K562 (cell line): ENCODE data around the gene PRR36. TPM values are rescaled to one million over a fixed set of nuclear protein-coding genes. Genes with fewer than 3 reads are reported as not detected.

ENCODE experiments used
- CLOCK ChIP-seq: fragments of 250-450 bp; sonication (Bioruptor Pico); IDR thresholded peaks from 2 replicates; pipeline ENCODE4 v1.4.0; 2020; ENCODE audit warnings: mild to moderate bottlenecking, moderate library complexity, borderline replicate concordance
- EHMT2 ChIP-seq: fragments of 450-650 bp; IDR thresholded peaks from 2 replicates; pipeline ENCODE4 v1.6.1; 2018; ENCODE audit warnings: antibody characterized with exemption
- ESRRA ChIP-seq: fragments of 450-650 bp; IDR thresholded peaks from 2 replicates; pipeline ENCODE4 v1.6.1; 2014; ENCODE audit warnings: low read depth, mild to moderate bottlenecking, moderate library complexity, borderline replicate concordance
- ETS1 ChIP-seq: conservative IDR thresholded peaks from 2 replicates; pipeline ENCODE4 v1.6.1; 2011; ENCODE audit warnings: low read depth, mild to moderate bottlenecking, low read length; ENCODE audit not compliant: control insufficient read depth
- HCFC1 ChIP-seq: IDR thresholded peaks from 2 replicates; pipeline ENCODE4 v1.6.1; 2012; ENCODE audit warnings: low read depth, low read length, improper control_type of control experiment
- HMG20B ChIP-seq: fragments of 250-450 bp; sonication (Bioruptor Pico); IDR thresholded peaks from 2 replicates; pipeline ENCODE4 v1.5.0; 2021; ENCODE audit warnings: mild to moderate bottlenecking
- PHF8 ChIP-seq: fragments of 200-600 bp; sonication (generic); IDR thresholded peaks from 2 replicates; pipeline ENCODE4 v1.6.1; 2012; ENCODE audit warnings: mixed run types, mild to moderate bottlenecking, inconsistent platforms, low read length, moderate library complexity, borderline replicate concordance
- POLR2AphosphoS2 ChIP-seq: IDR thresholded peaks from 2 replicates; pipeline ENCODE4 v1.6.1; 2012; ENCODE audit warnings: low read length, improper control_type of control experiment
- POLR2G ChIP-seq: fragments of 200-400 bp; formaldehyde crosslinking; IDR thresholded peaks from 2 replicates; pipeline ENCODE4 v1.6.1; 2017; ENCODE audit warnings: low read depth, mild to moderate bottlenecking, antibody characterized with exemption, low read length, moderate library complexity
- SP2 ChIP-seq: IDR thresholded peaks from 2 replicates; pipeline ENCODE4 v1.6.1; 2011; ENCODE audit warnings: mild to moderate bottlenecking, low read depth, low read length, moderate library complexity; ENCODE audit not compliant: poor library complexity, severe bottlenecking; ENCODE audit errors: extremely low read depth
- UBTF ChIP-seq, 2 experiments: IDR thresholded peaks; 2 replicates each; pipeline ENCODE4 v1.6.1; 2012; ENCODE audit warnings: improper control_type of control experiment in 2 of 2, low read depth in 2 of 2, low read length in 2 of 2, borderline replicate concordance in 1 of 2
- ZBTB5 ChIP-seq: fragments of 450-650 bp; IDR thresholded peaks from 2 replicates; pipeline ENCODE4 v1.6.1; 2017; ENCODE audit warnings: antibody characterized with exemption
- ZBTB7A ChIP-seq: IDR thresholded peaks from 2 replicates; pipeline ENCODE4 v1.6.1; 2011; ENCODE audit warnings: low read depth, mild to moderate bottlenecking, low read length, moderate library complexity, borderline replicate concordance; ENCODE audit not compliant: control insufficient read depth
- polyA plus RNA-seq, 8 experiments: library from polyadenylated mRNA; depleted of rRNA in 4 of 8; stranded (reverse) in 5 of 8; unstranded in 3 of 8; fragments of >200 nt; fragmentation: Nextera tagmentation in 2 of 8; fragmentation: Illumina TruSeq in 1 of 8; extraction: Ambion mirVana in 2 of 8; extraction: Trizol in 1 of 8; gene quantifications; 2 replicates each; pipeline versions ENCODE4 v1.2.1 to v1.2.3, GENCODE V29; 2011 to 2014; ENCODE audit warnings: inconsistent platforms in 1 of 8, missing spikeins in 1 of 8
- total RNA-seq, 7 experiments: library from RNA; depleted of rRNA in 6 of 7; stranded (reverse); fragments of >200 nt in 6 of 7; fragmentation: Illumina TruSeq in 2 of 7; extraction: Trizol in 2 of 7; gene quantifications; 2 replicates each; pipeline versions ENCODE4 v1.2.1 to v1.2.3, GENCODE V29; 2011 to 2021; ENCODE audit warnings: low replicate concordance in 1 of 7
- TF ChIP-seq, protein P1 (sequence below): fragments of 450-650 bp; conservative IDR thresholded peaks from 2 replicates; pipeline ENCODE4 v1.6.1; 2016; ENCODE audit warnings: missing genetic modification characterization, low read depth, mild to moderate bottlenecking, control low read depth, missing compliant biosample characterization

PRR36 gene
- total and polyA plus RNA-seq, 9 of the 15 experiments (the other 6 are each of a cell fraction or from before 2014, with no cell fraction given): 0.05 to 0.42 (median 0.06) TPM; not detected in 6

DNA sequence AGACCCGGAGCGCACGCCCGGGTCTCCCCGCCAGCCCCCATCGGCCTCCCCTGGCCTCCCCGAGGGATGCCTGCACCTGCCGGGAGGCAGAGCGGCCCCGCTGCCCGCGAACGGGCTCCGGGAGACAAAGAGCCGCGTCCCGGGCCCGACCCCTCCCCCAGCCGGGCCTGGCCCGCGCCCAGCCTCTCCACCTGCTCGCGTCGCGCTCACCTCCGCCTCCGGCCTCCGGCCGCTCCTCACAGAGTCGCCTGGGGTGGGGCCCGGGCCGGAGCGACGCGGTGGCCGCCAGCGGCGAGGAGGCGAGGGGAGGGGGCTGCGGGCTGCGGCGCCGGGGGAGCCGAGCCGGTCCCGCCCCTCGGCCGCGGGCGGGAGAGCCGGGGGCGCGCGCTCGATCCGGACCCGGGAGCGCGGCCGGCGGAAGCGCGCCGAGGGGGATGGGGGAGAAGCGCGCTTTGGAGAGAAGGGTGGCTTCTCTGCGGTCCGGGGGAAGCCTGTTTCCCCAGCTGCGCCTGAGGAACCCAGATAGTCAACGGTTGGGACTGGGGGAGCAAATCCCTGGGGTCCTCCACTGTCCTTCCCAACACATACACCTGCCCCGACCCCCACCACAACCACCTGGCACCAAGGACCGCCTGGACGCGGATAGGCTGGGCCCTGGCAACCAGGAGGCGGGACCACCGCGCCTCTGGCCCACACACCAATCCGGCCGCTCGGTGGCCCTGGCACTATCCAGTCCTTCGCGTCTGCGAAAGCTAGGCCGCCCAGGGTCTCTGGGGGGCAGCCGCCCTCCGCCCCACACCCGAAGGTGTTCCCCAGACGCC lies at the start of gene PRR36 (continued):
- TF ChIP-seq CLOCK (CRISPR knock-in tag) (no peak), POLR2AphosphoS2 (no peak), ETS1 (0 out of 2 replicates have a peak, but pooled peaks have one; percentile 54), HCFC1 (no peak), POLR2G (no peak), EHMT2 (no peak), ESRRA (no peak), ZBTB5 (peak; percentile 97), ZBTB7A (peak; percentile 40; the same call in 1 of the 2 replicates), SP2 (peak; percentile 22), HMG20B (no peak), UBTF (IDR thresholded peaks at IDR 0.05; ENCODE audit: borderline replicate concordance in 1 of 2, low read depth in 2 of 2, low read length in 2 of 2) (no peak), PHF8 (peak; percentile 14; the same call in 1 of the 2 replicates)
- TF ChIP-seq, protein P1, sequence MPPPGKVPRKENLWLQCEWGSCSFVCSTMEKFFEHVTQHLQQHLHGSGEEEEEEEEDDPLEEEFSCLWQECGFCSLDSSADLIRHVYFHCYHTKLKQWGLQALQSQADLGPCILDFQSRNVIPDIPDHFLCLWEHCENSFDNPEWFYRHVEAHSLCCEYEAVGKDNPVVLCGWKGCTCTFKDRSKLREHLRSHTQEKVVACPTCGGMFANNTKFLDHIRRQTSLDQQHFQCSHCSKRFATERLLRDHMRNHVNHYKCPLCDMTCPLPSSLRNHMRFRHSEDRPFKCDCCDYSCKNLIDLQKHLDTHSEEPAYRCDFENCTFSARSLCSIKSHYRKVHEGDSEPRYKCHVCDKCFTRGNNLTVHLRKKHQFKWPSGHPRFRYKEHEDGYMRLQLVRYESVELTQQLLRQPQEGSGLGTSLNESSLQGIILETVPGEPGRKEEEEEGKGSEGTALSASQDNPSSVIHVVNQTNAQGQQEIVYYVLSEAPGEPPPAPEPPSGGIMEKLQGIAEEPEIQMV (tag): peak; percentile 96
